Esophagus squamous epithelium (tissue), 4 donors: ENCODE data around the gene MMEL1.

Source experiments
- CTCF ChIP-seq, 6 experiments: fragments of 450-650 bp in 4 of 6; fragments of 200-600 bp in 2 of 6; sonication (generic) in 2 of 6; IDR thresholded peaks; one replicate each; pipeline ENCODE4 v1.5.1; 2016 to 2019; ENCODE audit warnings: antibody characterized with exemption in 6 of 6, mild to moderate bottlenecking in 4 of 6, moderate library complexity in 4 of 6
- POLR2A ChIP-seq, 4 donors: fragments of 450-650 bp; IDR thresholded peaks; one replicate each; pipeline ENCODE4 v1.6.1; 2017; ENCODE audit warnings: antibody characterized with exemption in 4 of 4, mild to moderate bottlenecking in 4 of 4, moderate library complexity in 3 of 4

- TF ChIP-seq CTCF (IDR thresholded peaks at IDR 0.05) = no peak
- TF ChIP-seq POLR2A (IDR thresholded peaks at IDR 0.05) = no peak
Measured at GRCh38 chr1:2609319-2610035, 23.3 kb downstream of the MMEL1 start.
